Urothelium cell line (cell line): Measurements from ENCODE around the gene CFAP73.

Source experiments
- DNase-seq: peaks from one replicate; pipeline ENCODE4 v3.0.0; 2011; ENCODE audit warnings: low spot score, mixed read lengths
- FAIRE-seq: peaks from 2 replicates; lab custom pipeline; 2011; peaks lifted over from hg19 to GRCh38; lab: Jason Lieb, UNC

CFAP73 gene

GRCh38 chr12:113207613-113208040 is 58.1 kb downstream of the CFAP73 start:
- FAIRE-seq = no peak
- no peak for DNase-seq

- DNase-seq (no peak), FAIRE-seq (no peak)
Measured at GRCh38 chr12:113208041-113208934, 58.8 kb downstream of the CFAP73 start.
